NCI-H446 treated with DMSO at 0.1 percent for 48 hours (cell line): ENCODE measurements around the gene SESN1.
A peak's percentile ranks its signal among the peaks of the same experiment; 100 is the strongest.

Experiments
- DNase-seq: peaks from one replicate; lab custom pipeline; 2025; lab: John Stamatoyannopoulos, UW

SESN1 gene

DNA sequence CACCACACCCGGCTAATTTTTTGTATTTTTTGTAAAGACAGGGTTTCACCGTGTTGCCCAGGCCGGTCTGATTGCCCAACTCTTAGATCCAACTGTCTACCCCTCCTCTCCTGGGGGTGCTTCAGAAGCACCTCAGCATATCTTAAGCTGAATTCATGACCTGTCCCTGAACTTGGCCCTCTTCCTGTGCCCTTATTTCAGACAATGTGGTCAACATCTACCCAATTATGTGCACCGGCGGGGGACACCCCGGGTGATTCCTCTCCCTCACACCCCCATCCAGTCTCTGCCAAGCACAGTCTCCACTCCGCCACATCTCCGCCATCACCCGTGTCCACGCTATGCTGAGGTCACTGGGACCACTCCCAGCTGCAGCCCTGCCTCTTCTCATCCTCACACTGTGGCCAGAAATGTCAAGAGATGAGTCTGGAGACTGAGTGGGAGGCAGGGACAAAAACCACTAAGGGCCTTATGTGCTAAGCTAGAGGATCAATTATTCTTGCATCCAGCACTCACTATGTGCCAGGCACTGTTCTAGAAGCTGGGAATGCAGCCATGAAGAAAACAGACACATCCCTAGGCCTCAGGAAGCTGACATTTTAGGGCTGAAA lies 134.6 kb downstream of the SESN1 start:
- no peak for DNase-seq

DNA sequence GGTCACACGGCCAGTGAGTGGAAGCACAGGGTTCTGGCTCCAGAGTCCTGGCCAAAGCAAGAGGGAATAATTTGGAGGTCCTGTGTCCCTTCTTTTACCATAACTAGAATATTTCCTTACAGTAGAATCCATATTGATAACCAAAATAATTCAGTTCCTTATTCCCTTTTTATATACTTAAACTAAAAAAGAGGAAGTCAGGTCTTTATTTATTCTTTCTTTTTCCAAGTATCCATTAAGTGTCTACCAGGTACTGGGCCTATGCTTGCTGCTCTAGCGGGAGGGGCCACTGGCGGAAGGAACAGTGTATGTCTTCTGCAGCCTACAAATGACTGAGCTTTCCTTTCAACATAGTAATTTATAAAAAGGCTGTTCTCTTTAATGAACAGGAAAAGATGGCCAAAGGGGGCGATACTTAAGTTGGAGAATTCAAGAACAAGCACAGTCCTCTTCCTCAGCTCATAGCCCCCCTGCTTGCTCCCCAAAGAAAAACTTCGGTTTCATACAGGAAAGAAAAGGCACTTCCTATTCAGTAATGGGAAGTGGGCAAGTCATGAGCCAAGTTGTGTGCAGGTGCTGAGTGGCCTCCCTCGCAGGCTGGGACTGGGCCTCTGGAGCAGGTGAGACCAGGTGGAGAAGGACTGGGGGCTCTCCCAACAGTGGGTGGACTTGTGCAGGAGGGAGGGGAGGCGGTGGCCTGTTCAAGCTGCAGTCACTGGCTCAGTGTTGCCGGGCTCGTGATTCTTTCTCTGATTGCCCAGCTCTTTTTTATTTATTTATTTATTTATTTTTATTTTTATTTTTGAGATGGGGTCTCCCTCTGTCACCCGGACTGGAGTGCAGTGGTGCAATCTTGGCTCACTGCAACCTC lies 135.5 kb downstream of the SESN1 start:
- no peak for DNase-seq

DNA sequence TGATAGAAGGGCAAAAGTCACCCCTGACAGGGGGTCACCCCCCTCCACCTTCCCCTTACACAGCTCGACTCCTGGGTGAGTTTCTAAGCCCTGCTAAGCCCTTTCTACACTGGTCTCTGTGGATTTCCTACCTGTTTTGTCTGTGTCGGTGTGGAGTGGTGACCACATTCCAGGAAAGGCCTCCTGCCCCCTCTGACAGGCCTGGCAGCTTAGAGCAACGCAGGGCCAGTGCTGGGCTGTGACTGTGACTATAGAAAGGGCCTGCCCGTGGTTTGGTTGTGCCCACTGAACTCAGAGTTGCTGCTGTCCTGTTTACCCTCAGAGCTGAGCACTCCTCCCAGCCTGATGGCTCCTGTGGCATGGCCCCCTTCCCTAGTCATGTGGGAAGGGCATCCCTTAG lies 137.4 kb downstream of the SESN1 start:
- DNase-seq: no peak

DNA sequence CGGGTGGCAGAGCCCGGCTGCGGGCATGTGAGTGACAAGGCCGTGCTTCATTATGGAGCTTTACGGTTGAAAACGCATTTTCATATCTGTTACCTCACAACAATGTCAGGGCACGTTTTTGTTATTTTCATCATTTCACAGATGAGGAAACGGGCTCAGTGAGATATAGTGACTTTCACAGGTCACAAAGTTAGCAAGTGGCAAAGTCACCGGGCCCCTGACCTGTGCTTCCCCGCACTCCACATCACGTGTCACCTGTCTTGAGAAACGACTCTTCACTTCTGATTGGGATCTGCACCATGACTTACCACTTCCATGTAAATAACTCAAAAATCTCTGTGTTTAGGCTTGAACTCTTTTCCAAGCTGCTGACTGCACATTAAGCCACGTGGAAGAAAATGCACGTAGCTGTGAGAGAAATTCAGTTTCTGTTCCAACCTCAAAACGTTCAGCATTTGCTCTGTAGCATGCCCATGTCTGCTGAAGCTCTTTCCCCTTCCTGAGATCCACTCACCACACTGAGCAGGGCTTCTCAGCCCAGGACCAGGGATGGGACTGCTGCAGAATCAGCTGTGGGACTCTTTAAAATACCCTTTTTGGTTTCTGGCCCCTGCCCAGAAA lies 139.2 kb downstream of the SESN1 start:
- no peak for DNase-seq

DNA sequence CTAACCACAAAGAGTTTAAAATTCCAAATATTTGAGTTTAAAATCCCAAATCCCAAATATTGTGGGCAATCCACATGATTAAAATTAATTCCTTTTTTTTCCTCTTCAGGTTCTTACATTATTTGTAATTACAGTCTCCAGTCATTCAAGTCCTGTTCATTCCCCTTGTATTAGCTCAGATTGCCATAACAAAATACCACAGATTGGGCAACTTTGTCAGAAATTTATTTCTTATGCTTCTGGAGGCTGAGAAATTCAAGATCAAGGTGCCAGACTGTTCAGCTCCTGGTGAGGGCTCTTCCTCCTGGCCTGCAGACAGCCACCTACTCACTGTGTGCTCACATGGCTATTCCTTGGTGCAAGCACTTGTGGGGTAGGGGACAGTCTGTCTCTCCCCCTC lies 141.0 kb downstream of the SESN1 start:
- no peak for DNase-seq

DNA sequence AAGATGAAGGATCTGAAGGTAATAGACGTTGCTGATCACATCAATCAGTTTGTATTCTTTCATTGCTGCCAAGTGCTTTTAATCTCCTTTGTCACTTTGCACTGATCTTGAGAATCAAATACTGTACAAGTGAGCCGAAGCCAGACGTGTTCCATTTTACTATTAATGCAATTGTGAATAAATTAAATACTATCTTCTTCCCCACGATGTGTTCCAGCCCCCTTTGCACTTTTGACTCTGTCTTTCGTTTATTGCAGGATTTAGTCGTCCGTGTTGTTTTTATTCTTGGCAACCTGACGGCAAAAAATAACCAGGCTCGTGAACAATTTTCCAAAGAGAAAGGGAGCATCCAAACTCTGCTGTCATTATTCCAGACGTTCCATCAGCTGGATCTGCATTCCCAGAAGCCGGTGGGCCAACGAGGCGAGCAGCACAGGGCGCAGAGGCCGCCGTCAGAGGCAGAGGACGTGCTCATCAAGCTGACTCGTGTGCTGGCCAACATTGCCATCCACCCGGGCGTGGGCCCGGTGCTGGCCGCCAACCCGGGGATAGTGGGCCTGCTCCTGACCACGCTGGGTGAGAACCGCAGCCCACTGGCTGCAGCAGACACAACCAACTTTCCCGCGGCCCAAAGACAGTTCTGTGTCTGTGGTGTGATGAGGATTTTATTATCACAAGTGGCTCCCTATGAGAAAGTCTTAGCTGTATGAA lies 141.7 kb downstream of the SESN1 start:
- DNase-seq: no peak

DNA sequence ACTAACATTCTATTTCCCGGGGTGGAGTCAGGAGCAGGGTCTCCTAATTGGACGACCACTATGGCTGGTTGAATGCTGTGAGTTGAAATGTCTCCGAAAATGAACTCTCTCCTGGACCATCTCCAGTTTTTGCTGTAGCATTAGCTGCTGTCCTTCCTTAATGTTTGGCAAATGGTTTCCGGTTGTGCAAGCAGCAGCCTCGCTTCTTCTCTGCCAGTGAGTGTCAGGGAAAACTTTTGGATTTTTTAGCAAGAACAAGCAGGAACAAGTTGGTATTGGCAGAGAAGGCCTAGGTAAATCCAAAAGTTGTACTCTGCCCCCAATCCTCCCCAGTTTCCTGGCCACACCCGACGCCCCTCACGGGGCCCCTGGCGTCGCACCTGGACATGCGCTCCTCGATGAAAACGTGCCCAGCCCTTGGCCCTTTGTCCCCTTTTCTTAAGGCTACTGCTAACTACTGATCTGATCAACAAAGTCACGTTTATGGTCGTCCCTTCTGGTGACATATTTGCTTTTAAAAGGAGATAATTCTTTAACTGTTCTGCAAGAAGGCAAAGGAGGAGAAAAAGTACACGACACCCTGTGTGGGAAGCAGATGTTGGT lies 143.2 kb downstream of the SESN1 start:
- no peak for DNase-seq

DNA sequence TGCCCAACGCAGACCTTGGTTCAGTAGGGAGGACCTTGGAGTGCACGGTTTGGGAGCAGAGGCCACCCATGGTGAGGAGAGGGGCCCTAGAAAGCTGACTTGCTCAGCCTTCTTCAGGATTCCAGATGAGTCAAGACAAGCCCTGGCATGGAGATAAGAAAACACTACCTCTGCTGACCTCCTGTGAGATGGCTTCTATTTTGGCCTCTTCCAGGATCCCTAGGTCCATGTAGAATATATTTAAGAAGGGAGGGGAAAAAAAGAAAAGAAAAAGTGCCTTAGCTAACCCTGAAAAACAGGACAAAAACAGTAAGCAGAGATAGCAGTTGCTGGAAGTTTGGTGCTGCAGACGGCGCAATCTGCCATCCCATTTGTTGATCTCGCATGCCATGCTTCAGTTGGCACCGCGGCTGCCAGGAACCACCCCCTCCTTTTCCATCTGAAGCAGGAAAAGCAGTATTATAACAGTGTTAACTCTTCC lies 146.4 kb downstream of the SESN1 start:
- DNase-seq: peak; percentile 82

DNA sequence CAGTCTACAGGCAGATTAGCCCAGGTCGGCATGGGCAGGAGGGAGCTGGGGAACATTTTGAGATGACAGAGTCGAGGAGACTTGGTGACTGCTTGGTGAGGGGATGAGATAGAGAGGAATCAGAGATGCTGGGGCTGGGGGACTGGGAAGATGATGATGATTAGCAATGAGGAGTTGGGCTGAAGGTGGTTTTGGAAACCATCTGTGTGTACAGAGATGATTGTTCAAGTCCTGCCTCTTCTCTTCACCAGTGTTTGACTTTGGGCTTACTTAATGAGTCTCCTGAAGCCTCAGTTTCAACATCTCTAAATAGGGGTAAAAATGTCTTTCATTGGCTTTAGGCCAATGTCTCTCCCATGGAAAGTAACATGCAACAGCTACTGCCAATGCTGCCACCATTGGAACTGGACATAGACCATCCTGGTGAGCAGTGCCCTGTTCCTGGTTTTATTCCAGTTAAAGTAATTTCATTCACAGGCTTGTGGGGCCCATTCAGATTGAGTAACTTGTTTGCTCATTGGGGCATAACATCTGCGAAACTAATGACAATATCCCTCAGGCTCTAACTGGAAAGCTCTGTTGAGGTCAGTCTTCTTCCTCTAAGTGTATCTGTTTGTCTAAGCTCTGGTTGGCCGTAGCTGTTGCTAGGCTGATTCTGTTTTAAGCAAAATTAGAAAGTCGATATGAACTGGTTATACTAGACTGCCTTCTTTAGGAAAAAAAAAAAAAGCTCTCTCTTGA lies 147.4 kb downstream of the SESN1 start:
- peak; percentile 81 for DNase-seq

DNA sequence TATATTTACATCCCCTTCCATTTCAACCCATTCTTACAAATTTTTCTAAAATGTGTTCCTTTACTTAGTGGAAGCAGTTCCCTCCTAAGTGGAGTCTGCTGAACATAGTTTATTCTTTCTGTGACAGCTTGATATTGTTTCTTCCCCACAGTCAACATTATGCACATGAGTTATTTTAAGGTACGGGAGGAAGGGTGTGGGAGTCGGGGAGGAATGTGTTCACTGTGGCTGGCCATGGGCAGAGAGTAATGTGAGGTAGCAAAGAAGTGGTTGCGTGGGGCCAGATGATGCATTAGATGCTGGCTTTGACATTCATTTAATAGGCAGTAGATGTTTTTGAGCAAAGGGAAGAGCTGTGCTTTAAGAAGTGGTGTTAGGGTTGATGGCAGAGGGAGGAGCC lies 148.0 kb downstream of the SESN1 start:
- DNase-seq: peak; percentile 37

DNA sequence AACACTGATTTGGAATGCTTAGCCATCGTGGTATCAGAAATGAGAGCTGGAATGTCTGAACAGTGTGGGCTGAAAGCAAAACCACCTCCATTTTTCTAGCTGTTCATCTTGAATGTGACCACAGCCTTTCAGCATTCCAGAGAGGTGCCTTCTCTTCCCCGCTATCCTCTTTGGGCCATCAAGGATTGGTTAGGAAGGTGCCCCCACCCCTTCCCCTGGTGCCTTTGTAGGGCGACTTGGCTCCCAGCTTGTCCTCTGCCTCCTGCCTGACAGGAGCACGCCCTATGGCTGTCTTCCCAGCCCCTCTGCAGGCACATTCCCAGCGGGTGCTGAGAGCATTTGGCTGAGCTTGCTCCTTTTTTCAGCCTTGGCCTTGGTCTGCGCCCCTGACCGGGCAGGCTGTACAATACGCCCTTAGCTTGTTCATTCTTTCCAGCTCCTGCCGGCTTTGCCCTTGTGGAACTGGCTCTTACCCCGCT lies 148.9 kb downstream of the SESN1 start:
- DNase-seq: peak; percentile 88

DNA sequence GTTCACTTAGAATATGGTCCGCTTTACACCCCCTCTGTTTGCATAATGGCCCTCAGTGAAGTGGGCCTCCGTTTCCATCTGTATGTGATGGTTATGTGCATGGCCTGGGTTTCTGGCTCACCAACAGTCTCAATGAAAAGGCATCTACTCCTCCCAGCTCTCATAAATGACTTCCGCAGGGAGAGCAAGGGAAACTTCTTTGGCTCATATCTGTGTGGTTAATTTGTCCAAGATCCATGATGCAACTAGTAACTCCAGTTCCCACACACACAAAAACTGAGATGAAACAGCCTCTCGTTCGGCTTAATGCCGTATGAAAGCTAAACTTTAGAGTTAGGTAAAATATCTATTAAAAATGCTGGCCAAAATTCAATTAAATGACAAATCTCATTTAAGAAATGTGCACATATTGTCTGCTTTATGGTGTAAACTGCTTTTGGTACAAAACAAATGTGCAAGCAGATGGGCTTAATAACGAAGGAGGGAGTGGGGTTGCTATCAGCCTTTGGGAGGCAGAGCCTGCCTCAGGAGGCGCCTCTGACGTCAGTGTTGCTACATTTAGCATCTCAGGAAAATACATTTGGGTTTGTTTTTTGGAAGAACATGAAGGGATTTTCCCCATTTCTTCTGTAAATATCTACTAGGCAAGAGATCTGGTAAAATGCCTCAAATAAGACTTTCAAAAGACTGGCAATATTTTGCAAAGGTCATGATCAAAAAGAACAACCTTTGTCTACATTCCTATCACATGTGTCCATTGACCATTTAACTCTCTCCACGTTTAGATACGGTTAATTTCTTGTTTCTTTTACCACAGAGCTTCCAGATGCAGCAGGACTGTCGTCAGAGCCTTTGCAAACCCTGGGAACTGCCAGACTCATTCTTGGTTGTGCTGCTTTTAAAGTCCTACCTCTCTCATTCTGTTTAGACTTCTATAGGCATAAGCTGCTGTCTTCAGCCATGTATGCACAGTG lies 149.7 kb downstream of the SESN1 start:
- DNase-seq: peak; percentile 77

DNA sequence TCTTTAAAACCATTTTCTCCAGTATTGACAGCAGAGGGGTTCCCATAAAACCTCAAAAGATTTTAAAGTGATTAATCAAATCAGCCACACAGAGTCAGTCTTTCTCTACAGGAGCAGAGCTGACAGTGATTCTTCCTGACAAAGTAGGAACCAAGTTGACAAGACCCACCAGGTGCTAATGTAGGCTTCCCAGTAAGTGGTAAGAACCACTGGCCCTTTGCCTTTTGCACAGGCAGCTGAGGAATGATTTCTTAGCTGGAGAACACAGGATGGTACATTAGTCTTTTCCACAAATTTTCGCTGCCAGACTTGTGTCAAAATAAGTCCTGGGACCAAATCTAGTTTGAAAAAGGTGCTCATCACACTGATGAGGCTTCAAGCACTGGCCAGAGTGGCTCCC lies 150.6 kb downstream of the SESN1 start:
- no peak for DNase-seq

DNA sequence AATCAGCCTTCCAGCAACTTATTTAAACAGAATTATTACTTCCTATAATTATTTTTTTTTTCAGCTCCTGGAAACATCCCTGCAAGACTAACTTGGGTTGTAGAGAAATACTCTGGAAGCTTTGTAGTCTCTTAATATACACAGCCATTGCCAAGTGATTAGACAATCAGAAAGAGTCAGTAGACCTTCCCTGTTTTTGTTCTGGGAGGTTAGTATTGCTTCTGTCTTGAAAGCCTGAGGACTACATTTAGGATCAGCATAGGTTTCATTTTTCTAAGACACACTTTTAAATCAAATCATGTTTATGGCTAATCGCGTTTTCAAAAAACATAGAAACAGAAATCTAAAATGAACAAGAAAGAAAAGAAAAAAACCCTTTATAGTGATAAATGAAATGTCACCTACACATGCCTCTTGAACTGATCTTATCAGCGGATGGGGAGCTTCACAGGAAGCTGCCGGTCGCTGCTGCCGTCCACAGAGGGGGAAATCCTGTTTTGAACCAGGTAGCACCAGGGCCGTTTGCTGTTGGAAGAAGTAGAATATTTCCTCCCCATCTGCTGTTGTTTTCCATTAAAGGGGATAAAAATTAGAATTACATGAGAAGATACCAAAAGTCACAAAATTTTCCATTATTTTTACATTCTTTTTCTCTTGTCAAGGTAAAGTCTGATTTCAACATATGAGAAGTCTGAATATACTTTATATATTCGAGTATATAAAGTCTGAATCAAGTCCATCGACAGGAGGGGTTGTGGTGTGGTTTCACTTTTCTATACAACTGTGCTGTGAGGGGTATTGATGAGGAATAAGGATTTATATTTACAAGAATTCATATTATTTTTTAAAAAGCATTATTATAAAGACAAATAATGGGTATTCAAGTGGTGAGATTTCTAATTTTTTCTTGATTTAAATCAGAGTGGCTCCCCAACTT lies 151.8 kb downstream of the SESN1 start:
- DNase-seq: no peak

DNA sequence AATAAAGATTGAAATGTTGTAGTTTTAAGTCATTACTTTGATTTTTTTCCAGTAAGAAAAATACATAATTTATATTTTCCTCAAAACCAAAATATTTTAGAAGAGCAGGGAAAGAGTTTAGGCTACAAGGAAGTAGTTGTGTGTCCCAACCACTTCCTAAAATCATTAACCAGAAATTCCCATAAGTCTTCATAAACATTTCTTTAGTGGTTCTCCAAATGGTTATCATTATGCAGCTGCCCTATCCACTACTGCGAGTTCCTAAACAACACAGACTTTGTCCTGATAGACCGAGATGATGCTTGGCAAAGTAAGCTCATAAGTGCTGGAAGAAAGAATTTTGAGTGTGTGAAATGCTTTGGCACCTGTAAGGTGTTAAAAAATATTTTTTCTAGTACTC lies 152.8 kb downstream of the SESN1 start:
- no peak for DNase-seq

DNA sequence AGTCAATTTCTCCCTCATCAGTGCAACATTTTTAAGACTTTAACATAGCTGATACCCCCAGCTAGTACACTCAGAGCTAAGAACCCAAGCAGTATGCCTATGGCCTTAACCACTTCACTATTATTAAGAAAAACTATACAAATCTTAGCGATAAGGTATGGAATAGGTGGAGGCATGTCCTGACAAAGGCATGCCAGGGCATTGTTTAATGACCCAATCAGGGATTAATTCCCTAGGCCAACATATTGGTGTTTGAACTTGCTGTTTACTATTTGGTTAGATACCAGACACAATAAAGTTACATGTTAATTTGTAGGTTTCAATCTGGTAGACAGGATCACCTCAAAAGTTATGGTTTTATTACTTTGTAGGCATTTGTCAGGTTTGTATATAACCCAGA lies 153.4 kb downstream of the SESN1 start:
- DNase-seq: no peak

DNA sequence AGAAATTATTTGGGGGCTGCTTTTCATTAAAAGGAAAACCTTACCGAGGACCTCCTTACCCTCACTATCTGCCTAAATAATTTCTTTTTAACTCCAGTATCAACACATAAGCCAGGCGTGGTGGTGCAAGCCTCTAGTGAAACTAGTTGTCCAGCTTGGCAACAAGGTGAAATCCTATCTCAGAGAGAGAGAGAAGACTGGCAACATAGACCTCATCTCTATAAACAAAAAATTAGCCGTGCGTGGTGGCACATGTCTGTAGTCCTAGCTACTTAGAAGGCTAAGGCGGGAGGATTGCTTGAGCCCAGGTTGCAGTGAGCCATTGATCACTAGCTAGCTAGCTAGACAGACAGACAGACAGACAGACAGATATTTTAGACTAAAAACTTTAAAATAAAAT lies 153.9 kb downstream of the SESN1 start:
- no peak for DNase-seq

DNA sequence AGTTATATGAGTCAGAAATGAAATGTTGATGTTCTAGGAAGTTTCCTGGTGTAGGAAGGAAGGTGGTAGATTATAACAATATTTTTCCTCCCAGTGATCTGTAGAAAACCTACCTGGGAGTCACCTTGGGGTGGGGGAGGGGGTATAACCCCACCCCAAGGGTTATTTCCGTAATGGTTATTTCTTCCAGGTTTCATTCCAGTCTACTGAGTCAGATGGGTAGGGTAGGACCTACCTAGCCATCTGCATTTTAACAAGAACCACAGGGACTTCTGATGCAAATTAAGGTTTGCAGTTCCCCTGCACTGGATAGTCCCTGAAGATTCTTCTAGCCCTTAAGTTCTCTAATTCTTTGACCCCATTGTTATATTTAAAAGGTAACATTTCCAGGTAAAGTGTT lies 157.5 kb downstream of the SESN1 start:
- no peak for DNase-seq
